Measurements from ENCODE around the gene SYT5. TPM values are rescaled to one million over a fixed set of nuclear protein-coding genes. Genes with fewer than 3 reads are reported as not detected.

Gene SYT5
- total RNA-seq, 4 donors from 2014 or later = 0.35 TPM; not detected in 3

GRCh38 chr19:55137915-55138314 lies 42.2 kb downstream of the SYT5 start:
- TF ChIP-seq POLR2A (IDR thresholded peaks at IDR 0.05) (no peak), CTCF (IDR thresholded peaks at IDR 0.05) (no peak)
- Histone ChIP-seq H3K36me3 (no peaks in the 10 kb centered on the region), H3K4me3 (no peak overlapping the region), H3K4me1 (no peaks in the 10 kb centered on the region), H3K27ac (no peak overlapping the region), H3K27me3 (peaks cover 0 to 13% of the 10 kb centered on the region in 2 donors), H3K9me3 (no peaks in the 10 kb centered on the region)
- no peak for DNase-seq
- intact Hi-C loops (cut with DNase I; ENCODE audit: low total_unique reads) = no loop called here

DNA sequence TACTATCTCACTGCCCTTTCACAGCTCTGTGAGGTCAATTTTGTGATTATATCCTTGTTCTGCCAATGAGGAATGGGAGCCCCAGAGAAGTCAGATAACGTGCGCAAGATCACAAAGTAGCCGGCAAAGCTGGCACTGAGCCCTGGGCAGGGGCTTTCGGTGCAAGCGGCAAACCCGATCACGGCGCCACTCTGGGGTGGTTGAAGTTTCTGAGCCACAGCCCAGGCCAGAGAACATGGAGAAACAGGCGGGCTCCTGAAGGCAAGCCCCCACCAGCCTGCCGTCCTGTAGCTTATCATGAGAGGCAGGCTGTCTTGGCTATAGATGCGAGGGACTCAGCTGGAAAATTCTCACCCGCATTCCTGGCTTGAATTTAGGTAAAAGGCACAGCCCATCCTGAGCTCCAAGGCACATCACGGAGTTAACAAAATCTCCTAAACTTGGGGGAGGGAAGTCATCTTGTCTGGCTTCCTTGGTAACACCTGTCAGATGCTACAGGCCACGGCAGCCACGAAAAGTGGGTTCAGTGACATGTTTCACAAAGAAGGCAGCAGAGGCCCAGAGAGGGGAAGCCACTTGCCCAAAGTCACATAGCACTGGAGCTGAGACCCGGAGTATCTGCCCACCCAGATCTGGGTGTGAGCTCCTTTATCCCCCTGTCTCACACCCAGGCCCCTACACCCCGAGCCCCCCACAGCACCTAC lies 43.5 kb downstream of the SYT5 start:
- H3K9me3 ChIP-seq = no peaks in the 10 kb centered on the region
- no peak for DNase-seq
- TF ChIP-seq CTCF (IDR thresholded peaks at IDR 0.05) (no peak), POLR2A (IDR thresholded peaks at IDR 0.05) (no peak)
- H3K27ac ChIP-seq = no peak overlapping the region
- H3K4me3 ChIP-seq = no peak overlapping the region
- no peaks in the 10 kb centered on the region for H3K4me1 ChIP-seq
- no peaks in the 10 kb centered on the region for H3K36me3 ChIP-seq
- intact Hi-C loops (cut with DNase I; ENCODE audit: low total_unique reads) = no loop called here
- H3K27me3 ChIP-seq = peaks cover 0 to 1% of the 10 kb centered on the region in 2 donors

DNA sequence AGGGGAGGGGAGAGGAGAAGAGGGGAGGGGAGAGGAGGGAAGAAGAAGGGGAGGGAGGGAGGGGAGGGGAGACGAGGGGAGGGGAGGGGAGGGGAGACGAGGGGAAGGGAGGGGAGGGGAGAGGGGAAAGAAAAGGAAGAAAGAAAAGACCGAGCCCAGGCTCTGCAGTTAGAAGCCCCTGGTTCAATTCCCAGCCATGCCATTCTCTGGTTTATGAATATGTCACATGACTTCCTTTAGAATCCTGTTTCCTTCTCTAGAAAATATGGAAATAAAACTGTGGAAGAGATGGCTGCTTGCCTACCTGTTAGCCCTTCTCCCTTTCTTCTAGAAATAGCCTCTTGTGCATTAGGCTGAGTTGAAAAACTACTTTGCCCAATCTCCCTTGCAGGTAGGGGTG lies 45.4 kb downstream of the SYT5 start:
- intact Hi-C loops (cut with DNase I; ENCODE audit: low total_unique reads) = no loop called here

GRCh38 chr19:55133639-55134444 lies 46.2 kb downstream of the SYT5 start:
- Histone ChIP-seq H3K27me3 (no peaks in the 10 kb centered on the region), H3K4me3 (no peak overlapping the region)
- TF ChIP-seq POLR2A (IDR thresholded peaks at IDR 0.05) (no peak), CTCF (IDR thresholded peaks at IDR 0.05) (no peak)

More for the DNA sequence above, 45.4 kb downstream of the SYT5 start:
- Histone ChIP-seq H3K4me1 (no peaks in the 10 kb centered on the region), H3K9me3 (no peaks in the 10 kb centered on the region), H3K4me3 (no peak overlapping the region), H3K27me3 (no peaks in the 10 kb centered on the region), H3K36me3 (no peaks in the 10 kb centered on the region), H3K27ac (no peak overlapping the region)
- TF ChIP-seq CTCF (IDR thresholded peaks at IDR 0.05) = no peak
- TF ChIP-seq POLR2A (IDR thresholded peaks at IDR 0.05) = no peak
- DNase-seq = no peak

More at GRCh38 chr19:55133639-55134444, 46.2 kb downstream of the SYT5 start:
- no peaks in the 10 kb centered on the region for H3K4me1 ChIP-seq
- H3K36me3 ChIP-seq = no peaks in the 10 kb centered on the region
- intact Hi-C loops (cut with DNase I; ENCODE audit: low total_unique reads) = no loop called here
- no peaks in the 10 kb centered on the region for H3K9me3 ChIP-seq
- no peak for DNase-seq
- H3K27ac ChIP-seq = no peak overlapping the region

Data from uterus (tissue), 4 donors.